Measurements from ENCODE around the gene ATP6V1B1. TPM values are rescaled to one million over a fixed set of nuclear protein-coding genes. Genes with fewer than 3 reads are reported as not detected.

The ATP6V1B1 gene
- total and polyA plus RNA-seq, 9 of the 15 experiments (the other 6 are each of a cell fraction or from before 2014, with no cell fraction given), result not detected

DNA sequence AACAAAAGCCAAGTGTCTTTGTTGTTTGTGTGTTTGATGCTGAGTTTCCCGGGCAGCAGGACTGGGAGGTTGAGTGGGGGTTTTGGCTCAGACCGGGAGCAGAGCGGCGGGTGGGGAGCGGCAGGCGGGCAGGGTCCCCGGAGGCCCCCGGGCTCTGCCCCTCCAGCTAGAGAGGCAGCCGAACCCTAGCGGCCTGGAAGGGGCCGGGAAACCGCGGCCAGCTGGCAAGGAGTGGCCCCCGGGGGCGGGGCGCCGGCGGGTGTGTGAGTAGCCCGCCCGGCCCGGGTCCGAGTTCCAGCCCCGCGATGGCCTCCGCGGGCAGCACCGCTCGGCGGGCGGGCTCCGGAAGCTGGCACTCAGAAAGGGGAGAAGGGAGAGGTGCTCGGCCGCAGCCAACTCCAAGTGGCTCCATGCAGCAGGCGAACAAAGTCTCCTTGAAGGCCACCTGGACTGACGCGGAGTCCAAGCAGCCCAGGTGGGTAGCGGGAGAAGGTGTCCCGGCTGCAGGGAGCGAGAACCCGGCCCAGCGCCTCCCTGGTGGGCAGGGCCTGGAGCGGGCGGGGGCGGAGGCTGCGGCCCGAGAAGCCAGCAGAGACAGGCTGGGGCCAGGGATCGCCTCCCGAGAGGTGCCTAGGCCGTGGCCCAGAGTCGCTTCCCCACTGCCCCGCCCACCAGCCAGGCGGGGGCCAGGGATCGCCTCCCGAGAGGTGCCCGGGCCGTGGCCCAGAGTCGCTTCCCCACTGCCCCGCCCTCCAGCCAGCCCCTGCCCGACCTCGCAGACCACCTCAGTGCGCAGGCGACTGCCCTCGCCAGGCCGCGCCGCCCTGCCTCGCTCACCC, 42.9 kb downstream of the ATP6V1B1 start, which contains the start of gene ANKRD53 (continued):
- TF ChIP-seq GTF2A2 (tag; IDR thresholded peaks at IDR 0.05) (no peak), PHB2 (IDR thresholded peaks at IDR 0.05; ENCODE audit: low read depth) (no peak), HDAC1 (IDR thresholded peaks at IDR 0.05) (no peak)
- TF ChIP-seq, protein P1, sequence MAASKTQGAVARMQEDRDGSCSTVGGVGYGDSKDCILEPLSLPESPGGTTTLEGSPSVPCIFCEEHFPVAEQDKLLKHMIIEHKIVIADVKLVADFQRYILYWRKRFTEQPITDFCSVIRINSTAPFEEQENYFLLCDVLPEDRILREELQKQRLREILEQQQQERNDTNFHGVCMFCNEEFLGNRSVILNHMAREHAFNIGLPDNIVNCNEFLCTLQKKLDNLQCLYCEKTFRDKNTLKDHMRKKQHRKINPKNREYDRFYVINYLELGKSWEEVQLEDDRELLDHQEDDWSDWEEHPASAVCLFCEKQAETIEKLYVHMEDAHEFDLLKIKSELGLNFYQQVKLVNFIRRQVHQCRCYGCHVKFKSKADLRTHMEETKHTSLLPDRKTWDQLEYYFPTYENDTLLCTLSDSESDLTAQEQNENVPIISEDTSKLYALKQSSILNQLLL (CRISPR knock-in tag; IDR thresholded peaks at IDR 0.05; ENCODE audit: borderline replicate concordance), result no peak

GRCh38 chr2:70979180-70979488, 43.4 kb downstream of the ATP6V1B1 start:
- DNase-seq (ENCODE audit: extremely low read depth in 1 of 4, low spot score in 3 of 4) (no peak), ATAC-seq (no peak), FAIRE-seq (no peak)
- H3K4me2 ChIP-seq (ENCODE audit: insufficient read depth, low read length), result no peak overlapping the region
- H4K20me1 ChIP-seq (replicated peaks; ENCODE audit: control insufficient read depth, insufficient read depth, low read length), result 0 out of 2 replicates have a peak, but pooled peaks cover 2% of the 10 kb centered on the region
- H3K9me3 ChIP-seq (replicated peaks; ENCODE audit: control insufficient read depth, insufficient read depth, low read depth, low read length), result no peaks in the 10 kb centered on the region
- in situ Hi-C loops (cut with MboI) (no loop called here), intact Hi-C loops (cut with micrococcal nuclease) (no loop called here)
- no peaks in the 10 kb centered on the region for H3K27me3 ChIP-seq (ENCODE audit: control insufficient read depth in 2 of 2, insufficient read depth in 2 of 2, low read length in 2 of 2)
- no peak for TF ChIP-seq FOXJ3 (CRISPR knock-in tag; IDR thresholded peaks at IDR 0.05)
- no peak for TF ChIP-seq FIP1L1 (IDR thresholded peaks at IDR 0.05; ENCODE audit: low read depth, low read length, poor library complexity, severe bottlenecking)
- TF ChIP-seq GABPB1 (CRISPR knock-in tag; IDR thresholded peaks at IDR 0.05), result no peak
- TF ChIP-seq ZNF785 (CRISPR knock-in tag; IDR thresholded peaks at IDR 0.05), result no peak
- no peaks in the 10 kb centered on the region for H3K79me2 ChIP-seq (ENCODE audit: control insufficient read depth, insufficient read depth, low read length)
- H3K9ac ChIP-seq (ENCODE audit: insufficient read depth in 1 of 2, low read depth in 2 of 2, low read length in 2 of 2), result no peak overlapping the region
- POLR2A ChIA-PET, result no interaction called here
- H2AFZ ChIP-seq (ENCODE audit: low read depth, low read length), result no peak overlapping the region
- no peak overlapping the region for H3K4me3 ChIP-seq
- peaks cover 6 to 19% of the 10 kb centered on the region in 2 experiments; a peak in 4 of 5 replicates for H3K4me1 ChIP-seq (replicated peaks in 1 of 2; ENCODE audit: control insufficient read depth in 2 of 2, insufficient read depth in 2 of 2, low read length in 2 of 2)
- CTCF ChIA-PET (ENCODE audit: low intra/inter-chr PET ratio), result no interaction called here
- BruUV-seq (replicated peaks), result no TSS peak
- no peaks in the 10 kb centered on the region for H3K36me3 ChIP-seq (ENCODE audit: control insufficient read depth, insufficient read depth, low read length)
- no peaks in the 10 kb centered on the region for H3K9me1 ChIP-seq (ENCODE audit: control insufficient read depth, insufficient read depth, low read length)
- 85% methylated on average over 6 of the region's 19 CpGs for WGBS (ENCODE audit: insufficient coverage, low coverage, missing lambda C conversion rate)
- H3K27ac ChIP-seq (ENCODE audit: extremely low read depth, low read depth, low read length), result no peak overlapping the region
